Urinary bladder (tissue), 4 donors: ENCODE measurements around the gene USP4. TPM values are rescaled to one million over a fixed set of nuclear protein-coding genes. Genes with fewer than 3 reads are reported as not detected.
"Not testable (repeated sequence)": the region's sequence is repeated elsewhere in the genome, so short reads cannot be mapped to it uniquely, and the experiment has no call there.

Experiments
- DNase-seq: peaks from one replicate; pipeline ENCODE4 v3.0.0-alpha.2; 2015; ENCODE audit errors: extremely low spot score
- H3K27ac ChIP-seq: one replicate; pipeline ENCODE4 v1.5.1; 2013; ENCODE audit warnings: low read depth, mild to moderate bottlenecking, moderate library complexity
- H3K36me3 ChIP-seq: one replicate; pipeline ENCODE4 v1.6.1; 2013; ENCODE audit warnings: mild to moderate bottlenecking, moderate library complexity; ENCODE audit not compliant: insufficient read depth
- H3K4me1 ChIP-seq: one replicate; pipeline ENCODE4 v1.6.1; 2013; ENCODE audit warnings: mild to moderate bottlenecking, moderate library complexity; ENCODE audit not compliant: insufficient read depth
- H3K4me3 ChIP-seq: one replicate; pipeline ENCODE4 v1.5.1; 2013; ENCODE audit warnings: low read depth, low read length
- WGBS: extraction: QIAGEN DNeasy Blood & Tissue Kit; methylation state at CpG from one replicate; pipeline ENCODE4 v1.1.7; 2013; 5-methylcytosine and 5-hydroxymethylcytosine counted together
- polyA plus RNA-seq: library from polyadenylated mRNA; stranded (reverse); fragments of 200-250 nt; gene quantifications from one replicate; pipeline ENCODE4 v1.2.3, GENCODE V29; 2013
- total RNA-seq: library from RNA; depleted of rRNA; stranded (reverse); fragments of >200 nt; gene quantifications from one replicate; pipeline ENCODE4 v1.2.3, GENCODE V29; 2014
- donor health status: healthy with polysubstance abuse.
- donor health status: healthy.

The USP4 gene
- total and polyA plus RNA-seq, 2 donors: 23.7 to 34.2 TPM

GRCh38 chr3:49359623-49360022 is 19.8 kb upstream of the USP4 start:
- 76% methylated on average over 2 of the region's 2 CpGs for WGBS
- no peak for DNase-seq
- H3K4me3 ChIP-seq: no peak overlapping the region
- H3K27ac ChIP-seq: no peak overlapping the region
- peaks cover 4% of the 10 kb centered on the region for H3K36me3 ChIP-seq
- peaks cover 2% of the 10 kb centered on the region for H3K4me1 ChIP-seq

GRCh38 chr3:49358884-49359225 is 19.0 kb upstream of the USP4 start:
- H3K36me3 ChIP-seq: peaks cover 4% of the 10 kb centered on the region
- H3K4me3 ChIP-seq: peak overlapping the region; percentile 84
- H3K4me1 ChIP-seq: peaks cover 2% of the 10 kb centered on the region
- peak overlapping the region; percentile 40 for H3K27ac ChIP-seq
- no peak for DNase-seq
- 18% methylated on average over 3 of the region's 3 CpGs for WGBS

GRCh38 chr3:49358217-49358883 is 18.5 kb upstream of the USP4 start, which contains the start of gene GPX1:
Gene GPX1, minus strand, starts transcription at chr3:49358353. Its CDS starts 75 bp downstream, at chr3:49358278.
- peak within 1 kb of the TSS; percentile 92 for H3K27ac ChIP-seq
- peak within 1 kb of the TSS; percentile 84 for H3K4me3 ChIP-seq
- peaks cover 2% of the 10 kb centered on the region for H3K4me1 ChIP-seq
- DNase-seq: peak; percentile 89
- 1% methylated on average over 46 of the region's 46 CpGs for WGBS
- peaks cover 4% of the 10 kb centered on the region for H3K36me3 ChIP-seq

- Histone ChIP-seq H3K4me3 (peak overlapping the region; percentile 84), H3K27ac (peak overlapping the region; percentile 92)
- not testable (repeated sequence) for H3K36me3 ChIP-seq, DNase-seq, H3K4me1 ChIP-seq
- WGBS: 7% methylated on average over 63 of the region's 63 CpGs
Observed at GRCh38 chr3:49357443-49358216, 17.8 kb upstream of the USP4 start.

- H3K4me1 ChIP-seq, H3K36me3 ChIP-seq, DNase-seq: not testable (repeated sequence)
- Histone ChIP-seq H3K27ac (peak overlapping the region; percentile 92), H3K4me3 (peak overlapping the region; percentile 84)
- 42% methylated on average over 10 of the region's 10 CpGs for WGBS
Observed at GRCh38 chr3:49357095-49357442, 17.2 kb upstream of the USP4 start.

- no peaks in the 10 kb centered on the region for H3K4me1 ChIP-seq
- DNase-seq: no peak
- WGBS: 87% methylated on average over 5 of the region's 5 CpGs
- H3K36me3 ChIP-seq: no peaks in the 10 kb centered on the region
- no peak overlapping the region for H3K4me3 ChIP-seq
- H3K27ac ChIP-seq: no peak overlapping the region
Observed at GRCh38 chr3:49352890-49353421, 13.1 kb upstream of the USP4 start.

GRCh38 chr3:49352281-49352680 is 12.4 kb upstream of the USP4 start:
- WGBS: 80% methylated on average over 2 of the region's 2 CpGs
- H3K27ac ChIP-seq: peak overlapping the region; percentile 77

GRCh38 chr3:49351521-49352011 is 11.7 kb upstream of the USP4 start:
- Histone ChIP-seq H3K27ac (peak overlapping the region; percentile 77), H3K36me3 (no peaks in the 10 kb centered on the region), H3K4me1 (no peaks in the 10 kb centered on the region), H3K4me3 (no peak overlapping the region)
- WGBS: 35% methylated on average over 1 of the region's 1 CpG
- no peak for DNase-seq

More at GRCh38 chr3:49352281-49352680, 12.4 kb upstream of the USP4 start:
- no peak overlapping the region for H3K4me3 ChIP-seq
- H3K4me1 ChIP-seq: no peaks in the 10 kb centered on the region
- DNase-seq: no peak
- no peaks in the 10 kb centered on the region for H3K36me3 ChIP-seq

- Histone ChIP-seq H3K36me3 (no peaks in the 10 kb centered on the region), H3K4me1 (no peaks in the 10 kb centered on the region), H3K27ac (no peak overlapping the region), H3K4me3 (no peak overlapping the region)
- DNase-seq: no peak
- 60% methylated on average over 3 of the region's 3 CpGs for WGBS
Observed at GRCh38 chr3:49349348-49350114, 9.7 kb upstream of the USP4 start.

- 96% methylated on average over 12 of the region's 12 CpGs for WGBS
- not testable (repeated sequence) for H3K27ac ChIP-seq, H3K4me3 ChIP-seq, DNase-seq, H3K36me3 ChIP-seq, H3K4me1 ChIP-seq
Observed at GRCh38 chr3:49348361-49348760, 8.5 kb upstream of the USP4 start.

GRCh38 chr3:49346797-49347251 is 7.0 kb upstream of the USP4 start:
- WGBS: 85% methylated on average over 6 of the region's 6 CpGs

GRCh38 chr3:49343163-49343562 is 3.3 kb upstream of the USP4 start:
- Histone ChIP-seq H3K36me3 (no peaks in the 10 kb centered on the region), H3K4me3 (no peak overlapping the region), H3K4me1 (no peaks in the 10 kb centered on the region), H3K27ac (no peak overlapping the region)
- DNase-seq: no peak
- WGBS: 83% methylated on average over 3 of the region's 3 CpGs

More at GRCh38 chr3:49346797-49347251, 7.0 kb upstream of the USP4 start:
- no peak overlapping the region for H3K4me3 ChIP-seq
- no peak overlapping the region for H3K27ac ChIP-seq
- DNase-seq: no peak
- no peaks in the 10 kb centered on the region for H3K4me1 ChIP-seq
- no peaks in the 10 kb centered on the region for H3K36me3 ChIP-seq

- Histone ChIP-seq H3K4me1 (no peaks in the 10 kb centered on the region), H3K36me3 (no peaks in the 10 kb centered on the region), H3K4me3 (no peak overlapping the region), H3K27ac (no peak overlapping the region)
- DNase-seq: no peak
- 93% methylated on average over 6 of the region's 6 CpGs for WGBS
Observed at GRCh38 chr3:49341996-49342395, 2.1 kb upstream of the USP4 start.
